Skin epidermis (tissue), 12 donors: ENCODE data around the gene MAPK9.

Experiments
- H3K27ac ChIP-seq, 21 experiments: fragments of 200-600 bp; sonication (generic) in 11 of 21; one replicate each; pipeline ENCODE4 v1.5.0; 2020; ENCODE audit warnings: mild to moderate bottlenecking in 3 of 21, inconsistent platforms in 2 of 21, moderate library complexity in 2 of 21
- H3K4me3 ChIP-seq, 7 experiments: fragments of 200-600 bp; sonication (generic) in 2 of 7; one replicate each; pipeline ENCODE4 v1.5.0; 2020; ENCODE audit warnings: inconsistent platforms in 2 of 7, mild to moderate bottlenecking in 2 of 7, moderate library complexity in 1 of 7

Gene MAPK9

GRCh38 chr5:180291943-180292831, at the start of gene MAPK9:
TSS of gene MAPK9 (minus strand) at chr5:180292083. CDS start at chr5:180280561, 11,522 bp downstream.
- peak within 1 kb of the TSS; percentile 29 to 96 (median 87) for H3K27ac ChIP-seq
- H3K4me3 ChIP-seq, result peak within 1 kb of the TSS; percentile 63 to 100 (median 98)

GRCh38 chr5:180341595-180341994, 49.7 kb upstream of the MAPK9 start:
- Histone ChIP-seq H3K4me3 (no peak overlapping the region), H3K27ac (no peak overlapping the region)

GRCh38 chr5:180340856-180341255, 49.0 kb upstream of the MAPK9 start:
- Histone ChIP-seq H3K4me3 (no peak overlapping the region), H3K27ac (no peak overlapping the region)

- no peak overlapping the region for H3K4me3 ChIP-seq
- no peak overlapping the region for H3K27ac ChIP-seq
These were observed 47.8 kb upstream of the MAPK9 start for GRCh38 chr5:180339583-180340183.

DNA sequence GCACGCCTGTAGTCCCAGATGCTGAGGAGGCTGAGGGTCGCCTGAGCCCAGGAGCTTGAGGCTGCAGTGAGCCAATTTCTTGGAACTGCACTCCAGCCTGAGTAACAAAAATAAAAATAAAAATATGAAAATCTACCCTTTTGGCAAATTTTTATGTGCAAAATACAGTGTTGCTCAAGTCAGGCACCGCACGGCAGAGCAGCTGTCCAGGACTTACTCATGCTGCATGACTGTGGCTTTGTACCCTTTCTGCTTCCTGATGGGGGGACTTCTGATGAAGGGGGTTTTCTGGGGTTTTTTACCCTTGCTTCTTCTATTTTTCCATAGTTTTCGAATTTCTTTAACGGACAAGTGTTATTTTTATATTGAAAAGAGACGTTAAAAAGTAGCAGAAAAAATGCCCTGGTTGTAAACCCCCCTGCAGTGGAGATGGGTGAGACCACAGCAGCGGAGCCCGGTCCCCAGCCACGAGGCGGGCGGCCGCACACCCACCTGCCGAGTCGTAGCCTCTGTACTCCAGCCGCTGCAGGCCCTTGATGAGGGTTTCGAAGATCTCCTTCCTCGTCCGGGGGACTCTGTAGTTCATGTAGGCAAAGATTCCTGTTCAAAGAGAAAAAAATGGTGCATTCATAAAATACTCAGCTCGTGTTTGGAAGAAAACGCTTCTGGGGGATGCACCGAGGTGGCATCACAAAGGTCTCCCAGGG, 46.3 kb upstream of the MAPK9 start:
- H3K27ac ChIP-seq, result no peak overlapping the region
- H3K4me3 ChIP-seq, result no peak overlapping the region

DNA sequence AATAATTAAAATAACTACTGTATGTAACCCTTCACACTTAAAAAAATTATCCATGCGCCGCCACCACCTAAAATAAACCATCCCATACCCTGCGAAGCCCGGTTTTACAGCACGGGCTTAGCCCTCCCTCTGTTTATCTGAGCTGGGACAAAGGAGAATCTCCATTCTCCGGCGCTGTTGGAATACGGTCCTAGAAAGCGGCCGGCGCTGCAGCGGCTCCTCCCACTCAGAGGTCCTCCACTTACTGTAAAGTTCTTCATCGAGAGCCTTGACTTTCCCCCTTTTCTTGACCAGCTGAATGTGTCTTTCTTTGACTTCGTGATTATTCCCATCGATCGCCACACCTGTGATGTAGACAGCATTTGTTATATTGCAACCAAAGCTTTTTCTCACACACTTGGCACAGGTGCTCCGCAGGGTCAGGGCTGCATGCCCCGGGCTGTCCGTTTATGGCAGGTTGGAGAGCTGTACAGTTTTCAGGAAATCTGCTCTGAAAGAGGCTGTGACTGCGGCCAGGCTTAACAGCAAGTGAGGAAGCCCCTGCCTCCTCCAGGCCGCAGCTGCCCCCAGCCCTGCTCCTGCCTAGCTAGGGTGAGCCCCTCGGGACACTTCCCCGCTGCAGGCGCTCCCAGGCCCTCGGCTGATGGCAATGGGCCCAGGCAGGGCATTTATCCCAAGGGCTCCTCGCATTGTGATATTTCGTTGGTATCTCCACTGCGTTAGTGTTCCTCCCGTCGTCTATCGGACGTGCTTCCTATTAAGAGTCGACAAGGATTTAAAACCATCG, 44.5 kb upstream of the MAPK9 start:
- Histone ChIP-seq H3K27ac (no peak overlapping the region), H3K4me3 (no peak overlapping the region)

DNA sequence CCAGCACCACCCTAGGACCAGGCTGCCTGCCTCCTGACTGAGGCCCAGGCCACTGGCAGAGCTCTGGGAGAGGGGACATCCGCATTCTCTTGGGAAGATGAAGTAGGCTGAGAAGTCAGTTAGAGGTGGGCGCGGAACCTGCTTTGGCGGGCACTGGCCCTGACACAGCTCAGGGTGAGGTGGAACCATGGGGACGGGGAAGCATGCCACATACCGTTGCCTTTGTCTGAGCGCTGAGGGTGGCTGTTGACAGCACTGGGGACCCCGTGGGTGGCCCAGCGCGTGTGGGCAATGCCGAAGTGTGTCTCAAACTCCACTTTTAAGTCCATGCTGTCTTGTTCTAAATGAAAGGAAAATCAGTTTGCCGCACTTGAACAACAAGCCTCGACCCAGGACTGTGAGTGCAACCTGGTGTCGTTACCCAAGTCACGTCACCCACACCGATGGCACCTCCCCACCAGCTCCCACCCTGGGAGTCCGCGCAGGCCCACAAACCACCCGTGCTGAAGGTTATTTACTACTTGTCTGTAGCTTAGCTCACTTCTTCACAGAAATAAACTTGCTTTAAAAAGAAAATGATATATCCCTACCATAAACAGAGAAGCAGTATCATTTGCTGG, 43.8 kb upstream of the MAPK9 start:
- H3K27ac ChIP-seq, result no peak overlapping the region
- no peak overlapping the region for H3K4me3 ChIP-seq

- Histone ChIP-seq H3K27ac (peak overlapping the region in 4 of 21 experiments; percentile 5 to 23 (median 16)), H3K4me3 (no peak overlapping the region)
These were observed 43.1 kb upstream of the MAPK9 start for GRCh38 chr5:180334751-180335613.

DNA sequence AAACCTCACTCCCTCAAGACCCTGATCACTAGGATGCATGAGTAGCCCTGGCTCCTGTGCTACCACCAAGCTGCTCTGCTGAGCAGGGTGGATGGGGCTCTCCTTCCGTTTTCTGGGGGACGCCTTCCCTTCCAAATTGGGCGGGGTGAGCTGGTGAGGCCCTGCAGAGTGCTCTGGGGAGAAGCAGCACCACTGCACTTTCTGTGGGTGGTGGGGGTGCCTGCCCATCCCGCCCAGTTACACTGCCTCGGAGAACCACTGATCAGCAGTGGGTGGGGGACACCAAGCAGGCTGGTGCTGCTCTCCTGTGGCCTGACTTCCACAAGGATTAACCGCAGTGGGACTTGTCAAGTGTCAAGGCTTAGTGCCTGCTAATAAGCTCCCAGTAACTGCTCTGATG, 42.3 kb upstream of the MAPK9 start:
- Histone ChIP-seq H3K27ac (peak overlapping the region in 5 of 21 experiments; percentile 5 to 59 (median 50)), H3K4me3 (no peak overlapping the region)

GRCh38 chr5:180333661-180334060, 41.8 kb upstream of the MAPK9 start:
- Histone ChIP-seq H3K27ac (peak overlapping the region in 5 of 21 experiments; percentile 23 to 59 (median 53)), H3K4me3 (no peak overlapping the region)

DNA sequence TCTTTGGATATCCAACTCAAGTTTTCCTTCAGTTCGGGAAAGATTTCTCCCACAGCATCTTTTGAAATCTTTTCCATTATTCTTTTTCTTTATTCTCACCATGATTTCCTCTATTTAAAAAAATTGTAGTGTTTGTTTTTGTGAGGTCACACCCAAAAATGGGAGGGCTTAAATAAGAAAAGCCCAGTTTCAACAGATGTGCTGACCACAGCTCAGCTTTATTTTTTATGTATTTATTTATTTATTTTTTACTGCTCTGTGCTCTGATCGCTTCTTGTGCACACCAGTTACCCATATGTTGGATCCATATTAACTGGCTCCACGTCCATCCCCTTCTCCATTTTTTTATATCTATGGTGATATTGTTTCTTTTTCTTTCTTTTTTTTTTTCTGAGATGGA, 41.0 kb upstream of the MAPK9 start:
- peak overlapping the region in 4 of 21 experiments; percentile 8 to 75 (median 50) for H3K27ac ChIP-seq

GRCh38 chr5:180332051-180332517, 40.2 kb upstream of the MAPK9 start:
- Histone ChIP-seq H3K4me3 (no peak overlapping the region), H3K27ac (peak overlapping the region in 9 of 21 experiments; percentile 8 to 75 (median 52))

More for the DNA sequence above, 41.0 kb upstream of the MAPK9 start:
- no peak overlapping the region for H3K4me3 ChIP-seq

- Histone ChIP-seq H3K27ac (peak overlapping the region in 15 of 21 experiments; percentile 12 to 76 (median 52)), H3K4me3 (no peak overlapping the region)
These were observed 39.7 kb upstream of the MAPK9 start for GRCh38 chr5:180331647-180331950.

- peak overlapping the region in 17 of 21 experiments; percentile 12 to 76 (median 51) for H3K27ac ChIP-seq
These were observed 39.1 kb upstream of the MAPK9 start for GRCh38 chr5:180330810-180331646.

GRCh38 chr5:180330270-180330648, 38.4 kb upstream of the MAPK9 start:
- H3K27ac ChIP-seq, result peak overlapping the region in 14 of 21 experiments; percentile 2 to 75 (median 48)
- no peak overlapping the region for H3K4me3 ChIP-seq

More at GRCh38 chr5:180330810-180331646, 39.1 kb upstream of the MAPK9 start:
- no peak overlapping the region for H3K4me3 ChIP-seq

GRCh38 chr5:180329606-180330269, 37.9 kb upstream of the MAPK9 start:
- H3K27ac ChIP-seq, result peak overlapping the region in 14 of 21 experiments; percentile 2 to 75 (median 54)
- no peak overlapping the region for H3K4me3 ChIP-seq

GRCh38 chr5:180329138-180329435, 37.2 kb upstream of the MAPK9 start:
- H3K27ac ChIP-seq, result no peak overlapping the region
- H3K4me3 ChIP-seq, result no peak overlapping the region
